Activated CD8-positive, alpha-beta memory T cell treated with anti-CD3 and anti-CD28 coated beads for 4 hours (primary cell): ENCODE data around the gene SLC50A1.

ENCODE experiments used
- DNase-seq, 2 donors: peaks; one replicate each; pipeline ENCODE4 v3.0.0-alpha.2; 2020; ENCODE audit warnings: low read depth in 2 of 2

SLC50A1 gene

DNA sequence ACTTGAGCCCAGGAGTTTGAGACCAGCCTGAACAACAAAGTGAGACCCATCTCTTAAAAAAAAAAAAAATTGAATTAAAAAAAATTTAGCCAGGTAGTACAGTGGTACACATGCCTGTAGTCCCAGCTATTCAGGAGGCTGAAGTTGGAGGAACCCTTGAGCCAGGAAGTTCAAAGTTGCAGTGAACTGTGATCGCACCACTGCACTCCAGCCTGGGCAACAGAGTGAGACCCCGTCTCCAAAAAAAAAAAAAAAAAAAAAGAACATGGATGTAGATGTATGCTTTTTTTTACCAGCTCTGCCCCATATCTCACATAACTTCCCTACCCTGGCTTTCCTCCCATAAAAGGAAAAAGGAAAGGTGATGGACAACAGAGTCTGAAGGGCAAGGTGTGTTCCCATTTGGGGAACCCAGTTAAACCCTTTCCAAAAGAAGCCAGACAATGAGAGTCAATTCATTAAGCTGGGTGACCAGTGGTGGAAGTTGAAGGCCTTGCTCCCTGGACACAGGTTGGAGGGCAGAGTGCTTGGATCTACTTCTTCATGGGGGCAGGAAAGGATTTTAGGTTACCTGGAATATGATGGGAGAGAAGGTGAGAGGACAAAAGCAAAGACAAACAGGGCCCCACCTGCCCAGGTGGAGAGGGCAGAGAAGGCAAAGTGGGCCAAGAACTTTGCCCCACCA lies 34.6 kb downstream of the SLC50A1 start:
- no peak for DNase-seq

DNA sequence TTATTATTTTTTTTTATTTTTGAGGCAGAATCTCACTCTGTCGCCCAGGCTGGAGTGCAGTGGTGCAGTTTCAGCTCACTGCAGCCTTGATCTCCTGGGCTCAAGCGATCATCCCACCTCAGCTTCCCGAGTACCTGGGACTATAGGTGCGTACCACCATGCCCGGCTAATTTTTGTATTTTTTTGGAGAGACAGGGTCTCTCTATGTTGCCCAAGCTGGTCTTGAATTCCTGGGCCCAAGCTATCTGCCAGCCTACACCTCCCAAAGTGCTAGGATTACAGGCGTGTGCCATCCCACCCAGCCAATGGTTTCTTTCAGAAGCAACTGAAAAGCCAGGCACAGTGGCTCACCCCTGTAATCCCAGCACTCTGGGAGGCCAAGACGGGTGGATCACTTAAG lies 35.2 kb downstream of the SLC50A1 start:
- no peak for DNase-seq

GRCh38 chr1:155171836-155172731 lies 36.4 kb downstream of the SLC50A1 start:
- DNase-seq = no peak

- peak; percentile 86 to 91 for DNase-seq
Measured at GRCh38 chr1:155172732-155173477, 37.3 kb downstream of the SLC50A1 start, which contains the start of gene KRTCAP2. KRTCAP2 (minus strand) TSS chr1:155173304; CDS start chr1:155173224, 80 bp downstream.

DNA sequence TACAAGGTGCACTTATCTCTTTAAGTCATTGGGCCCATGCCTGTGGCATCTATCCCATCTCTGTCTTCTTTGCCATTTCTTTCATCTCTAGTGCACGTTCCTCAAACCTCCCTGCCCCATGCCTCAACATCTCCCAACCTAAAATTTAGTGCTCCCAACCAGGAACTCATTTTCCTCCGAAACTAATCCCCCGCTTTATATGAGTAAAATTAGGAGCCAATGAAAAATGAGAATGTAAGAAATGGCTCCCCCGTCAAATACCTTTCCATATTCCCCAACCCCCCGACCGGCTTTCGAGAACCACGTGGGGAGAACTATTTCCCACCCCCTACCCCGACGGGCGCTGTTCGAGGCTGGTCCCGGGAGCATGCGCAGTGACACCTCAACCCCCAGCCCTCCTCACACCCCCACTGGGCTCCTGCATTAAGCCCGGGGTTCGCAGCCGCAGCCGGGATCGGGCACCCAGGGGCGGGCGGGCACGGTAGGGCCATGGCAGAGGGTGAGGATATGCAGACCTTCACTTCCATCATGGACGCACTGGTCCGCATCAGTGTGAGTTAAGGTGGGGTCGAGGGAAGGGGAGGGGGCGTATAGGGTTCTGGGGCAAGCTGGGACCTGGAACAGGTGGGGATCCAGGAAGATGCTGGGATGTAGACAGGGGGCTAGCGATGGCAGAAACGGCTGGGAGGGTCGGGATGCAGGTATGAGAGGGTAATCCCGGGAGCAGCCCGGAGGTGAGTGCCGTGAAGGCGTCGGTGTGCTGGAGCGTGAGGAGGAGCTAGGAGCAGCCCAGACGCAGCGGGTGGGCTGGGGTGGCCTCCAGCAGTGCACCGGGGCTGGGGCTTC lies 38.0 kb downstream of the SLC50A1 start, which contains the start of gene TRIM46:
TRIM46 (plus strand) TSS at position 372 of the 846 bp plus-strand sequence; CDS start at position 490, 118 bp downstream.
- peak in 1 of 2 donors; percentile 51 for DNase-seq

GRCh38 chr1:155174324-155175280 lies 39.0 kb downstream of the SLC50A1 start:
- peak in 1 of 2 donors; percentile 13 for DNase-seq

- no peak for DNase-seq
Measured at GRCh38 chr1:155175281-155175926, 39.8 kb downstream of the SLC50A1 start.

GRCh38 chr1:155175927-155176371 lies 40.3 kb downstream of the SLC50A1 start:
- DNase-seq = no peak

DNA sequence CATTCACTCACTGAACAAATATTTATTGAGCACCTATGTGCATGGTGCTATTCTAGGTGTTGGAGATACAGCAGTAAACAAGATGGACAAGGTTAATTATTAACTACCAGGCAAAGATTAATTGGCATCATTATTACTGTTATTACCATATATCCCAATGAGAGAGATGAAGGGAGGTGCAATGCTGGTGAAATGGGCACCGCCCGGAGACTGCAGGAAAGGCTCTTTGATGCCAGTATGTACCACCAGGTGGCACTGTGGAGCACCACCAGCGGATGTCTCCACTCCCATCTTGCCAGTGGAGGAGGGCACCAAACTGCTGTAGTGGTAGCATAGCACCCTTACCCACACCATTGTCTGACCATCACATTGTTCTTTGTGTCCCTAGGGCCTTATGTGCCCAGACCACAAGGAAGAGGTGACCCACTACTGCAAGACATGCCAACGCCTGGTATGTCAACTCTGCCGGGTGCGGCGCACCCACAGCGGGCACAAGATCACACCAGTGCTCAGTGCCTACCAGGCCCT lies 41.0 kb downstream of the SLC50A1 start:
- peak; percentile 63 to 76 for DNase-seq

DNA sequence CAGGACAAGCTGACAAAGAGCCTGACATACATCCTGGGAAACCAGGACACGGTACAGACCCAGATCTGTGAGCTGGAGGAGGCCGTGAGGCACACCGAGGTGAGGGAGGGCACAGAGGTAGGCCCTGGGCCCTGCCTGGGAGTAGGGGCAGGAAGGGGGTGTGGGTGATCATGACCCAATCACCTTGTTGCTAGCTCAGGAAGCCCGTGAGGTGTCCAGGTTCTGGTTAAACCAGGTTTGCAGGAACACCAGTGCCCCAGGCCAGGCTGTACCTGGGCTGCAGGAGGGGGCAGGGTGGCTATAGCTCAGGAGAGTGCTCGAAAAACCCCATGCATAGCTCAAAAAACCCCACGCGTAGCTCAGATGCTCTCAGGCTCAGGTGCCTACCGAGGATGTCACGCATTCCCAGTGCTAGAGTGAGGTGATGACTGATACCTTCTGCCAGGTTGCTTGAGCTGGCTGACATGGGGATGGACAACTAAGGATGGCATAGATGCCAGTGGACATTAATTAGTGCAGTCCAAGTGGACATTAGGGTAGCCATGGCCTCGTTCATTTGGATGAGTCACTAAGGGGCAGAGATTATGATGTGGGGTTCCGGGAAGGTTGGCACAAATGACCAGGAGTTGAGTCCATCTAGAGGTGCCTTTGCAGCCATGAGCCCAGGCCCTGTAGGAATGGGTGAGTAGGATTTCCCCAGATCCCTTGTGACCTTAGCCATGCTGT lies 41.7 kb downstream of the SLC50A1 start:
- no peak for DNase-seq

DNA sequence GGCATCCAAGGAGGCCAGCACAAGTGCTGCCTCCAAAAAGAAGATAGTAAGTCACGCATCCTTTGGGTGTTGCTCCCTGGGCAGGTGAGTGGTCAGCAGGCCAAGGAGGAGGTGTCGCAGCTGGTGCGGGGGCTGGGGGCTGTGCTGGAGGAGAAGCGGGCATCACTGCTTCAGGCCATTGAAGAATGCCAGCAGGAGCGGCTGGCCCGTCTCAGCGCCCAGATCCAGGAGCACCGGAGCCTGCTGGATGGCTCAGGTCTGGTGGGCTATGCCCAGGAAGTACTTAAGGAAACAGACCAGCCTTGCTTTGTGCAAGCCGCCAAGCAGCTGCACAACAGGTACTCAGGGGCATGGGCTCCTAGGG lies 42.2 kb downstream of the SLC50A1 start:
- no peak for DNase-seq

- DNase-seq = no peak
Measured at GRCh38 chr1:155178441-155179111, 42.9 kb downstream of the SLC50A1 start.

DNA sequence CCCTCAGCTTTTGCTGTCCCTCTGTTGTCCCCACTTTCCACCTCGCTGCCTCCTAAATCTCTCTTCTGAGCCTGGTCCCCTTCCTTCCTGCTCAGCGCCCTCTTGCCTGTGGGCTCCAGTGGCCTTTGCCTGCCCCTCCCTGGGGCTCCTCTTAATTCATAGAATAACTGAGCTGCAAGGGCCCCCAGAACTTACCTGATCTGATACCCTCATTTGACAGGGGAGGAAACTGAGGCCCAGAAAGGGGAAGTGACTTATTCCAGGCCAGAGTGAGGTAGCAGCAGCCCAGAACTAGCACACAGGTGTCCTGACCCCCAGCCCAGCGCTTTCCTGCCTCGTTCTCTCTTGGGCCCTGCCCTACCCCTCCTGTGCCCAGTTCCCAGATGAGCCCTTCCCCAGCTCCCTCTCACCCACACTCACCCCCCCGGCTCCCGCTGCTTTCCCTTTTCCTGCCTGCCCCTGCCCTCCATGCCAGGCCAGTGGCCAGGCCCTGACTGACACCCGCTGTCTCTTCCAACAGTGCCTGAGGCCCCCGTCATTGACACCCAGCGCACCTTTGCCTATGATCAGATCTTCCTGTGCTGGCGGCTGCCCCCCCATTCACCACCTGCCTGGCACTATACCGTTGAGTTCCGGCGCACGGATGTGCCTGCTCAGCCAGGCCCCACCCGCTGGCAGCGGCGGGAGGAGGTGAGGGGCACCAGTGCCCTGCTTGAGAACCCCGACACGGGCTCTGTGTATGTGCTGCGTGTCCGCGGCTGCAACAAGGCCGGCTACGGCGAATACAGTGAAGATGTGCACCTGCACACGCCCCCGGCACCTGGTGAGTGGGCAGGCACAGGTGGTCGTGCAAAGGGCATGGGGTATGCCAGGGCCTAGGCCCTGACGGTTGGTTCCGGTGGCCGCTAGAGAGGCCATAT lies 43.7 kb downstream of the SLC50A1 start:
- DNase-seq = no peak

DNA sequence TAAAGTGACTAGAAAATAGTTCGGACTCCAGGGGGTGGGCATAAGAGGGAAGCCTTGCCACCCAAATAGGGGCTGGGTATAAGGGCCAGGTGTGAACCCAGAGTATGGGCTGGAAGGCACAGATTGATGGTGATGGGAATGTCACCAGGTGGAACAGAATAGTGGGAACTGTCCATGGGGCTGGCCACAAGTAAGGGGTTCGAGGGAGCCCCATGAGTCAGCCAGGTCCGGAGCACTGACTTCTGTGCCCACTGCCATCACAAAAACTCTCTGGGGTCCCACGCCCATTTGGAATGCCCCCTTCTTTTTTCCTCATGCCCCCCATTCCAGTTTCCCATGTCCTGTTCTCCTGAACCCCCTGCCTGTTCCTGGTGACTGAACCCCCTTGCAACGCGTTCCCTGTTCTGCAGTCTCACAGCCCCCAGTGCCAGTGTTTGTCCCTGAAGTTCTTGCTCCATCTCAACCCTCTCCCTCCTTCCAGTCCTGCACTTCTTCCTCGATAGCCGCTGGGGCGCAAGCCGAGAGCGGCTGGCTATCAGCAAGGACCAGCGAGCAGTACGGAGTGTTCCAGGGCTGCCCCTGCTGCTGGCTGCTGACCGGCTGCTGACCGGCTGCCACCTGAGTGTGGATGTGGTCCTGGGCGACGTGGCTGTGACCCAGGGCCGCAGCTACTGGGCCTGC lies 45.9 kb downstream of the SLC50A1 start:
- DNase-seq = no peak

DNA sequence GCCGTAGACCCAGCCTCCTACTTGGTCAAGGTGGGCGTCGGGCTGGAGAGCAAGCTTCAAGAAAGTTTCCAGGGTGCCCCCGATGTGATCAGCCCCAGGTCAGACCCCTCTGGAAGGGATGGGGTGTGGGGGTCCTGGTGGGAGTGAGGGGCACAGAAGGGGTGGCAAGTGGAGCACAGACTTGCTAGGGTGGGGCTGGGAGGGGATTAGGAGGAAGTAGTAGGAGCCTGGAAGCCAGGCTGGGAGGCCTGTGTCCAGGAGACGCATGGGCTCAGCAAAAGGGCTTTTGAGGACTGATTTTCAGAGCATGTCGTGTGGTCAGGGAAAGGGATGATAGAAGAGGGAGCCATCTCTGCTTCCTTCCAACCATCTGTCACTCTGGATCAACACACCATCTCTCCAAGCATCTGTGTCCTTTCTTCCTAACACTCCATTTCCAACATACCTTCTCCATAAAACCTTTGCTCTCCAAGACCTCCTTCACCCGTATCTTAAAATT lies 46.4 kb downstream of the SLC50A1 start:
- DNase-seq = no peak

- no peak for DNase-seq
Measured at GRCh38 chr1:155183775-155184221, 48.1 kb downstream of the SLC50A1 start.
